Measurements from ENCODE around the gene TSSK2. TPM values are rescaled to one million over a fixed set of nuclear protein-coding genes. Genes with fewer than 3 reads are reported as not detected.
A peak's percentile ranks its signal among the peaks of the same experiment; 100 is the strongest.

TSSK2 gene
- total RNA-seq, 3 donors from 2014 or later, result not detected

GRCh38 chr22:19172213-19173046 is 41.3 kb downstream of the TSSK2 start:
- peaks cover 4% of the 10 kb centered on the region for H3K36me3 Mint-ChIP-seq (ENCODE audit: insufficient read depth)
- ATAC-seq, result no peak

GRCh38 chr22:19173047-19174035 is 42.2 kb downstream of the TSSK2 start:
- Mint-ChIP-seq H3K36me3 (ENCODE audit: insufficient read depth) (peaks cover 4% of the 10 kb centered on the region), H3K4me3 (peak overlapping the region; percentile 97), H3K4me1 (ENCODE audit: low read depth) (peaks cover 33% of the 10 kb centered on the region), H3K27me3 (ENCODE audit: low read depth) (peaks cover 21% of the 10 kb centered on the region), H3K9me3 (no peaks in the 10 kb centered on the region)
- ATAC-seq, result no peak
- DNase-seq, result no peak

More at GRCh38 chr22:19172213-19173046, 41.3 kb downstream of the TSSK2 start:
- peaks cover 29% of the 10 kb centered on the region for H3K27me3 Mint-ChIP-seq (ENCODE audit: low read depth)
- peaks cover 33% of the 10 kb centered on the region for H3K4me1 Mint-ChIP-seq (ENCODE audit: low read depth)
- DNase-seq, result no peak
- no peaks in the 10 kb centered on the region for H3K9me3 Mint-ChIP-seq
- H3K4me3 Mint-ChIP-seq, result peak overlapping the region; percentile 97

- peaks cover 4% of the 10 kb centered on the region for H3K36me3 Mint-ChIP-seq (ENCODE audit: insufficient read depth)
- no peaks in the 10 kb centered on the region for H3K9me3 Mint-ChIP-seq
- DNase-seq (no peak), ATAC-seq (no peak)
- peak overlapping the region; percentile 97 for H3K4me3 Mint-ChIP-seq
- H3K4me1 Mint-ChIP-seq (ENCODE audit: low read depth), result peaks cover 33% of the 10 kb centered on the region
- peaks cover 12% of the 10 kb centered on the region for H3K27me3 Mint-ChIP-seq (ENCODE audit: low read depth)
Measured at GRCh38 chr22:19174106-19175025, 43.3 kb downstream of the TSSK2 start.

GRCh38 chr22:19175026-19175601 is 44.0 kb downstream of the TSSK2 start:
- peaks cover 4% of the 10 kb centered on the region for H3K36me3 Mint-ChIP-seq (ENCODE audit: insufficient read depth)
- no peaks in the 10 kb centered on the region for H3K9me3 Mint-ChIP-seq
- DNase-seq, result no peak
- H3K4me1 Mint-ChIP-seq (ENCODE audit: low read depth), result peaks cover 35% of the 10 kb centered on the region
- H3K4me3 Mint-ChIP-seq, result no peak overlapping the region
- peaks cover 6% of the 10 kb centered on the region for H3K27me3 Mint-ChIP-seq (ENCODE audit: low read depth)
- no peak for ATAC-seq

- DNase-seq (no peak), ATAC-seq (no peak)
- H3K36me3 Mint-ChIP-seq (ENCODE audit: insufficient read depth), result peaks cover 4% of the 10 kb centered on the region
- peaks cover 31% of the 10 kb centered on the region for H3K4me1 Mint-ChIP-seq (ENCODE audit: low read depth)
- H3K4me3 Mint-ChIP-seq, result peak overlapping the region; percentile 25
- H3K9me3 Mint-ChIP-seq, result no peaks in the 10 kb centered on the region
- H3K27me3 Mint-ChIP-seq (ENCODE audit: low read depth), result peaks cover under 1% of the 10 kb centered on the region
Measured at GRCh38 chr22:19175602-19176174, 44.6 kb downstream of the TSSK2 start.

- H3K9me3 Mint-ChIP-seq, result no peaks in the 10 kb centered on the region
- ATAC-seq, result no peak
- H3K27me3 Mint-ChIP-seq (ENCODE audit: low read depth), result no peaks in the 10 kb centered on the region
- no peak for DNase-seq
- H3K4me1 Mint-ChIP-seq (ENCODE audit: low read depth), result peaks cover 32% of the 10 kb centered on the region
- peaks cover 4% of the 10 kb centered on the region for H3K36me3 Mint-ChIP-seq (ENCODE audit: insufficient read depth)
- H3K4me3 Mint-ChIP-seq, result peak overlapping the region; percentile 67
Measured at GRCh38 chr22:19176175-19176643, 45.1 kb downstream of the TSSK2 start.

GRCh38 chr22:19176732-19177131 is 45.6 kb downstream of the TSSK2 start:
- Mint-ChIP-seq H3K9me3 (no peaks in the 10 kb centered on the region), H3K4me1 (ENCODE audit: low read depth) (peaks cover 32% of the 10 kb centered on the region), H3K36me3 (ENCODE audit: insufficient read depth) (peaks cover 4% of the 10 kb centered on the region), H3K27me3 (ENCODE audit: low read depth) (no peaks in the 10 kb centered on the region), H3K4me3 (peak overlapping the region; percentile 67)
- ATAC-seq (no peak), DNase-seq (no peak)

GRCh38 chr22:19177164-19178064 is 46.3 kb downstream of the TSSK2 start:
- H3K27me3 Mint-ChIP-seq (ENCODE audit: low read depth), result no peaks in the 10 kb centered on the region
- ATAC-seq, result peak in 1 of 2 donors; percentile 0
- H3K4me1 Mint-ChIP-seq (ENCODE audit: low read depth), result peaks cover 36% of the 10 kb centered on the region
- peaks cover 4% of the 10 kb centered on the region for H3K36me3 Mint-ChIP-seq (ENCODE audit: insufficient read depth)
- no peak for DNase-seq
- no peaks in the 10 kb centered on the region for H3K9me3 Mint-ChIP-seq
- peak overlapping the region; percentile 70 for H3K4me3 Mint-ChIP-seq

- Mint-ChIP-seq H3K4me3 (peak overlapping the region; percentile 55), H3K9me3 (no peaks in the 10 kb centered on the region), H3K36me3 (ENCODE audit: insufficient read depth) (no peaks in the 10 kb centered on the region), H3K4me1 (ENCODE audit: low read depth) (peaks cover 31% of the 10 kb centered on the region), H3K27me3 (ENCODE audit: low read depth) (no peaks in the 10 kb centered on the region)
- ATAC-seq, result peak; percentile 64
- peak; percentile 40 for DNase-seq
Measured at GRCh38 chr22:19178065-19178656, 47.1 kb downstream of the TSSK2 start.

GRCh38 chr22:19178657-19179496 is 47.8 kb downstream of the TSSK2 start, which contains the start of gene SLC25A1:
SLC25A1 (minus strand) TSS chr22:19178736; CDS start chr22:19178673, 63 bp downstream.
- Mint-ChIP-seq H3K36me3 (ENCODE audit: insufficient read depth) (no peaks in the 10 kb centered on the region), H3K9me3 (no peaks in the 10 kb centered on the region), H3K4me3 (peak within 1 kb of the TSS; percentile 82), H3K27me3 (ENCODE audit: low read depth) (no peaks in the 10 kb centered on the region), H3K4me1 (ENCODE audit: low read depth) (peaks cover 24% of the 10 kb centered on the region)
- ATAC-seq (peak; percentile 85 to 86), DNase-seq (peak; percentile 81)

GRCh38 chr22:19179497-19180048 is 48.5 kb downstream of the TSSK2 start:
- DNase-seq (no peak), ATAC-seq (peak; percentile 20 to 37)
- Mint-ChIP-seq H3K9me3 (no peaks in the 10 kb centered on the region), H3K4me3 (peak overlapping the region; percentile 82), H3K27me3 (ENCODE audit: low read depth) (no peaks in the 10 kb centered on the region), H3K36me3 (ENCODE audit: insufficient read depth) (no peaks in the 10 kb centered on the region), H3K4me1 (ENCODE audit: low read depth) (peaks cover 24% of the 10 kb centered on the region)

Data from activated T-cell treated with anti-CD3 and anti-CD28 coated beads, Interleukin-2, amount 50 U/mL, for 4 hours (primary cell).